Right cardiac atrium (tissue), 5 donors: Measurements from ENCODE around the gene CNOT8. TPM values are rescaled to one million over a fixed set of nuclear protein-coding genes. Genes with fewer than 3 reads are reported as not detected.

Experiments used
- ATAC-seq, 2 donors: fragments of 200-7000 bp; cut with Tn5 transposase; one replicate each; pipeline versions ENCODE4 v1.8.0 to v1.9.1; 2020; ENCODE audit warnings: moderate library complexity in 2 of 2, mild to moderate bottlenecking in 1 of 2
- DNase-seq, 3 donors: peaks; one replicate each; pipeline ENCODE4 v3.0.0-alpha.2; 2020
- H3K27ac ChIP-seq: one replicate; pipeline ENCODE4 v1.5.1; 2013; ENCODE audit warnings: mild to moderate bottlenecking, low read length, control low read depth, moderate library complexity
- H3K27me3 ChIP-seq: one replicate; pipeline ENCODE4 v1.6.1; 2013; ENCODE audit not compliant: control insufficient read depth, insufficient read depth
- H3K4me1 ChIP-seq: one replicate; pipeline ENCODE4 v1.6.1; 2013; ENCODE audit warnings: low read length; ENCODE audit not compliant: control insufficient read depth, insufficient read depth
- H3K4me3 ChIP-seq: one replicate; pipeline ENCODE4 v1.5.1; 2013; ENCODE audit warnings: low read length, control low read depth
- H3K9me3 ChIP-seq: one replicate; pipeline ENCODE4 v1.6.1; 2013; ENCODE audit warnings: low read length; ENCODE audit not compliant: control insufficient read depth
- WGBS: extraction: QIAGEN DNeasy Blood & Tissue Kit; methylation state at CpG from one replicate; pipeline ENCODE4 v1.1.7; 2013; 5-methylcytosine and 5-hydroxymethylcytosine counted together
- intact Hi-C, 4 donors: fragments of 100-400 bp; cut with DNase I; formaldehyde crosslinking; loops; one replicate each; pipeline versions ENCODE4 v1.11.0 to v1.14.0; 2022 to 2023
- long read RNA-seq, 4 donors: library from polyadenylated mRNA; unstranded; transcript quantifications; one replicate each; pipeline ENCODE4 v2.0.0, GENCODE V29; 2020 to 2021
- polyA plus RNA-seq: library from polyadenylated mRNA; stranded (reverse); fragments of 200-250 nt; gene quantifications from one replicate; pipeline ENCODE4 v1.2.3, GENCODE V29; 2013
- total RNA-seq, 4 donors: library from RNA; stranded (reverse); fragmentation: NEBNext Ultra II Directional; extraction: Animal tissue kit (Norgen Biotek cat#: 25700); gene quantifications; one replicate each; pipeline ENCODE4 v1.2.1, GENCODE V29; 2021
- donor health status: healthy with polysubstance abuse.
- donor health status: DM: no; HTN: yes; CAD: no.
- donor health status: DM: no; HTN: no; CAD: no.
- donor health status: DM: no; HTN: yes; CAD: no; lungs with severe emphysema.
- donor health status: DM: yes; HTN: yes; CAD: no.

Gene CNOT8
- total RNA-seq (10 to 100 TPM; 22.7 to 28.9 (median 27.3) TPM), polyA plus RNA-seq (19.6 TPM)
- long read RNA-seq, donor 1, transcript CNOT8-201 (7 exons, 2,528 nt) = major isoform, 28 of 60 reads
- long read RNA-seq, donor 1, transcript CNOT8-202 (7 exons, 2,604 nt) = minor isoform, 6 of 60 reads
- long read RNA-seq, donor 1, transcript CNOT8-204 (8 exons, 2,708 nt) = minor isoform, 13 of 60 reads
- long read RNA-seq, donor 1, partial matches to known transcripts = 2 of 60 reads
- long read RNA-seq, donor 1, other reads (novel, unspliced or antisense) = 10 of 60 reads
- long read RNA-seq, donor 2, transcript CNOT8-201 (7 exons, 2,528 nt) = major isoform, 8 of 23 reads
- long read RNA-seq, donor 2, transcript CNOT8-202 (7 exons, 2,604 nt) = minor isoform, 7 of 23 reads
- long read RNA-seq, donor 2, partial matches to known transcripts = 2 of 23 reads
- long read RNA-seq, donor 2, other reads (novel, unspliced or antisense) = 4 of 23 reads
- long read RNA-seq, donor 3, transcript CNOT8-201 (7 exons, 2,528 nt) = major isoform, 67 of 142 reads
- long read RNA-seq, donor 3, transcript CNOT8-202 (7 exons, 2,604 nt) = minor isoform, 21 of 142 reads
- long read RNA-seq, donor 3, transcript CNOT8-214 (6 exons, 923 nt) = minor isoform, 8 of 142 reads
- long read RNA-seq, donor 3, transcript CNOT8-204 (8 exons, 2,708 nt) = minor isoform, 15 of 142 reads
- long read RNA-seq, donor 3, partial matches to known transcripts = 5 of 142 reads
- long read RNA-seq, donor 3, other reads (novel, unspliced or antisense) = 20 of 142 reads
- long read RNA-seq, donor 4, transcript CNOT8-201 (7 exons, 2,528 nt) = major isoform, 12 of 20 reads
- long read RNA-seq, donor 4, partial matches to known transcripts = 1 of 20 reads
- long read RNA-seq, donor 4, other reads (novel, unspliced or antisense) = 3 of 20 reads

DNA sequence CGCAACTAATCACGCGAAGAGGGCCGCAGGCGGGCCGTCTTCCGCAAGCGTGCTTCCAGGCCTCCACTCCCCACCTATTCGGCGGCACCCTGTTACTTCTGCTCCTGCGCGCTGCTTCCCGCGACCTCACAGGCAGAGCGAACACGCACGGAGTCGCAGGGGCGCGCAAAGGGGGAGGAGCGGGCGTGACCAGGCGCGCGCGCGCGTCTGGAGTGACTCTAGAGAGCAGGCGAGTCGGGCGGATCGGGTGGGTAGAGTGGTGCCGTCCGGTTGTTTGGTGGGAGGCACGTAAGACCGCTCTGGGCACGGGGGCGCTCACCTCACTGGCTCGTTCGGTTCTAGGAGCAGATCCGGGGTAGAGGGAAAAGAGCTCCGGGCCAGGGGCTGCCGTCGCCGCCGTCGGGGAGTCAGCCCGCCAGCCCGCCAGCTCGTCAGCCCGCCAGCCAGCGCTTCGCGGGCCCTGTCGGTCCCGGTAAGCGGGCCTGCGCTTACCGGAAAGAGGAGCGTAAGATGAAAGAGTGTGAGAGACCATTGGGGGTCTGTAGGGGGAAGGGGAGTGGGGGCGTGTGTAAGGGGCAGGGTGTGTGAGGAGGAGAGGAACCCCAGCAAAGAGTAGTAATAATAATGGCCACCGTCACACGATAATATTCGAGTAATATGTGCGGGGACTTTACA, at the start of gene CNOT8:
Gene CNOT8 (plus strand): TSS at position 331 of the 675 bp plus-strand sequence. CDS start 4,652 bp downstream, outside the sequence.
- Histone ChIP-seq H3K4me1 (peaks cover 4% of the 10 kb centered on the region), H3K4me3 (peak within 1 kb of the TSS; percentile 88), H3K27ac (peak within 1 kb of the TSS; percentile 97), H3K27me3 (no peaks in the 10 kb centered on the region), H3K9me3 (no peaks in the 10 kb centered on the region)
- ATAC-seq (peak; percentile 94 to 96), DNase-seq (peak; percentile 99 to 100 (median 99))
- under 1% methylated on average over 65 of the region's 65 CpGs for WGBS
- intact Hi-C loops = loop anchor here in 1 of 4 donors (5.0 kb wide), 1 partner anchor 101 kb away; the partner anchor contains the start of gene LARP1

DNA sequence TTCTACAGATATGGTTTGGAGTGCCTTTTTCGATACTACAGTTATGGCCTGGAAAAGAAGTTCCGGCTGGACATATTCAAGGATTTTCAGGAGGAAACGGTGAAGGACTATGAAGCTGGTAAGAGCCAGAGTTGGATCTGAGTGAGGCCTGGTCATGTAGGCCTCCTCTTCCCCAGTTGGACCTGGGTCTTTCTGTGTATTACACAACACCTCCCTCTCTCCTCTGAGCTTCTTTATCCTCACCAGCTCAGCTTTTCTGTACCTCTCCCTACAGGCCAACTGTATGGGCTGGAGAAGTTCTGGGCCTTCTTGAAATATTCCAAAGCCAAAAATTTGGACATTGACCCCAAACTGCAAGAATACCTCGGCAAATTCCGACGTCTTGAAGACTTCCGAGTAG, 47.2 kb upstream of the CNOT8 start:
- intact Hi-C loops = loop anchor here in 3 of 4 donors (2.0 to 10.0 kb wide), 4 partner anchors 56 to 160 kb away; partner anchors contain the start of gene LARP1 (in 1 of the 3)
- H3K27me3 ChIP-seq = no peaks in the 10 kb centered on the region
- H3K4me3 ChIP-seq = no peak overlapping the region
- DNase-seq = no peak
- WGBS = 82% methylated on average over 7 of the region's 7 CpGs
- H3K9me3 ChIP-seq = no peaks in the 10 kb centered on the region
- no peaks in the 10 kb centered on the region for H3K4me1 ChIP-seq
- H3K27ac ChIP-seq = no peak overlapping the region
- ATAC-seq = no peak

GRCh38 chr5:154811653-154812465, 46.6 kb upstream of the CNOT8 start:
- peak; percentile 44 to 81 (median 77) for DNase-seq
- ATAC-seq = peak; percentile 42 to 63

GRCh38 chr5:154813158-154813557, 45.3 kb upstream of the CNOT8 start:
- Histone ChIP-seq H3K4me3 (no peak overlapping the region), H3K27ac (no peak overlapping the region), H3K4me1 (no peaks in the 10 kb centered on the region), H3K9me3 (no peaks in the 10 kb centered on the region), H3K27me3 (no peaks in the 10 kb centered on the region)
- no peak for DNase-seq
- no peak for ATAC-seq
- intact Hi-C loops = loop anchor here in 2 of 4 donors (5.0 to 10.0 kb wide), 3 partner anchors 58 to 161 kb away; partner anchors contain the start of gene LARP1 (in 1 of the 2)
- 78% methylated on average over 4 of the region's 4 CpGs for WGBS

More at GRCh38 chr5:154811653-154812465, 46.6 kb upstream of the CNOT8 start:
- intact Hi-C loops = loop anchor here in 3 of 4 donors (2.0 to 10.0 kb wide), 4 partner anchors 57 to 161 kb away; partner anchors contain the start of gene LARP1 (in 1 of the 3)
- H3K9me3 ChIP-seq = no peaks in the 10 kb centered on the region
- no peak overlapping the region for H3K27ac ChIP-seq
- H3K4me3 ChIP-seq = no peak overlapping the region
- 32% methylated on average over 3 of the region's 3 CpGs for WGBS
- no peaks in the 10 kb centered on the region for H3K4me1 ChIP-seq
- H3K27me3 ChIP-seq = no peaks in the 10 kb centered on the region

DNA sequence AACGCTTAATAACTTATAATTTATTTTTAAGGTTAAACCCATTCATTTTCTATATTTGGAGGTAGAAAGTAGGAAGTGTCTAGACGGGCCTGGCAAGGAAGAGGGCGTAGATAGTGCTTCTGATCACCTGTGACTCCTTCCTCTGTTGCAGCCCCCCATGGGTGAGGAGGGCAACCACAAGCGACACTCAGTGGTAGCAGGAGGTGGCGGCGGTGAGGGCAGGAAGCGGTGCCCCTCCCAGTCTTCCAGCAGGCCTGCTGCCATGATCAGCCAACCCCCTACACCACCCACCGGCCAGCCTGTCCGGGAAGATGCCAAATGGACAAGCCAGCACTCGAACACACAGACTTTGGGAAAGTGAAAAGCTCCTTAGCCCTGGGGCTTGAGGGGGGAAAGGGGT, 44.7 kb upstream of the CNOT8 start:
- DNase-seq = peak in 1 of 3 donors; percentile 26
- intact Hi-C loops = loop anchor here in 2 of 4 donors (5.0 to 10.0 kb wide), 3 partner anchors 59 to 161 kb away; partner anchors contain the start of gene LARP1 (in 1 of the 2)
- no peak for ATAC-seq
- no peak overlapping the region for H3K4me3 ChIP-seq
- no peaks in the 10 kb centered on the region for H3K27me3 ChIP-seq
- peaks cover 1% of the 10 kb centered on the region for H3K4me1 ChIP-seq
- WGBS = 66% methylated on average over 10 of the region's 10 CpGs
- no peak overlapping the region for H3K27ac ChIP-seq
- no peaks in the 10 kb centered on the region for H3K9me3 ChIP-seq

- Histone ChIP-seq H3K9me3 (no peaks in the 10 kb centered on the region), H3K27ac (no peak overlapping the region), H3K4me1 (peaks cover 3% of the 10 kb centered on the region), H3K4me3 (no peak overlapping the region), H3K27me3 (no peaks in the 10 kb centered on the region)
- intact Hi-C loops = loop anchor here in 1 of 4 donors (10.0 kb wide), 1 partner anchor 60 kb away; the partner anchor contains the start of gene LARP1
- 81% methylated on average over 11 of the region's 11 CpGs for WGBS
- ATAC-seq (no peak), DNase-seq (no peak)
Observed at GRCh38 chr5:154815025-154815424, 43.4 kb upstream of the CNOT8 start.

- Histone ChIP-seq H3K4me3 (no peak overlapping the region), H3K27me3 (no peaks in the 10 kb centered on the region), H3K27ac (no peak overlapping the region), H3K9me3 (no peaks in the 10 kb centered on the region), H3K4me1 (peaks cover 3% of the 10 kb centered on the region)
- no peak for DNase-seq
- ATAC-seq = no peak
- intact Hi-C loops = loop anchor here in 1 of 4 donors (10.0 kb wide), 1 partner anchor 61 kb away; the partner anchor contains the start of gene LARP1
- 79% methylated on average over 5 of the region's 5 CpGs for WGBS
Observed at GRCh38 chr5:154815684-154816247, 42.7 kb upstream of the CNOT8 start.

GRCh38 chr5:154816891-154817492, 41.4 kb upstream of the CNOT8 start:
- ATAC-seq (peak in 1 of 2 donors; percentile 37), DNase-seq (no peak)
- 69% methylated on average over 5 of the region's 5 CpGs for WGBS
- H3K27me3 ChIP-seq = no peaks in the 10 kb centered on the region
- intact Hi-C loops = loop anchor here in 1 of 4 donors (10.0 kb wide), 1 partner anchor 62 kb away; the partner anchor contains the start of gene LARP1
- H3K4me1 ChIP-seq = peaks cover 3% of the 10 kb centered on the region
- peak overlapping the region; percentile 43 for H3K27ac ChIP-seq
- no peaks in the 10 kb centered on the region for H3K9me3 ChIP-seq
- no peak overlapping the region for H3K4me3 ChIP-seq

DNA sequence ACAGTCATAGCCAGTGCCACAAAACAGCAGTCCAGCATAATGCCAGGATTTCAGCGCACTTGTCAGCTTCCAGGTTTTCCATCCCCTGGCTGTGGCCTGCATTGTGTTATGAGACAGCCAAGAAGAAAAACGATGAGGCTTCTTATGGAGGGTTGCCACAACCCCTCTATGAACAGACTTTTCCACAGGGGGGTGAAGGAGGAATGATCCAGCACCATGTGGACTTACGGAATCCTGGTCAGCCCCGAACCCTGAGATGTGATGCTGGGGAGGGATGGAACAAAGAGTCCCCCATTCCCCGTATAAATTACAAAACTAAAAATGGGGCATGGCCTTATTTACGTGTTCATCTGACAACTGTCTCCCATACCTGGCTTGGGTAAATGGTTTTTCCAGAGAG, 40.6 kb upstream of the CNOT8 start:
- Histone ChIP-seq H3K4me3 (no peak overlapping the region), H3K27me3 (no peaks in the 10 kb centered on the region), H3K27ac (no peak overlapping the region), H3K4me1 (peaks cover 3% of the 10 kb centered on the region), H3K9me3 (no peaks in the 10 kb centered on the region)
- no peak for DNase-seq
- ATAC-seq = no peak
- 78% methylated on average over 6 of the region's 6 CpGs for WGBS
- intact Hi-C loops = loop anchor here in 1 of 4 donors (10.0 kb wide), 1 partner anchor 63 kb away; the partner anchor contains the start of gene LARP1
